ELR (cell line): ENCODE data around the gene FXYD3.
"Not testable (repeated sequence)": the region's sequence is repeated elsewhere in the genome, so short reads cannot be mapped to it uniquely, and the experiment has no call there.

Experiments used
- DNase-seq: peaks from one replicate; pipeline ENCODE4 v3.0.0-alpha.2; 2015; ENCODE audit warnings: low read depth

The FXYD3 gene

DNA sequence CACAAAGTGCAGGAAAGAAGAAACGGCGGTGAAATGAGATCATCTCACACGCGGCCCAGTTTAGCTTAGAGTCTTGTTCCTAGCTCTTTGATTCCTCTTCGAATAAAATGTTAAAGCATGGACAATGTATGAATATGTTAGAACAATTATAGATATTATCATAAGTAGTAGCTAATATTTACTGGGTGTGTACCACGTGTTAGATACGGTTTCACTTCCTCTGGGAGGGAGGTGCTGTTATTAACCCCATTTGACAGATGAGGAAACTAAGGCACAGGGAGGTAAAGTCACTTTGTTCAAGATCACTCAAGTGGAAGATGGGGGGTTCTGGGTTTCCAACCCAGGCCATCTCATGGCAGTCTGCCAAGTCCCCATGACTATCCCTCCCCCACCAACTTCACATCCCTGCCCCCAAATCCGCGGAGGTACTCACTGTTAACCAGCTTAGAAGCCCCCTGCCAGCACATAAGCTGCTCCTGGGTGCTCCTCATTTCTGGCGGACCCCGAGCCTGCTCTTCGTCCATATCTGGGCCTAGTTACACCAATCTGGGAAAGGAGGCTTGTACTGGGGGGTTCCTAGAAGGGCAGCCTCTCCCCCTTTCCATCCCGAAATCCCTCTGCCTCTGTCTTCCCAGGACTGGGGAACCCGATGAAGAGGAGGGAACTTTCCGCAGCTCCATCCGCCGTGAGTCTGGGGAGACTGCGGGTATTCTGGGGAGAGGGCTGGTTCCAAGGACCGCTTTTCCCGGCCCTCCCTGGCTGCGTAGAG, 26.4 kb downstream of the FXYD3 start:
- no peak for DNase-seq

DNA sequence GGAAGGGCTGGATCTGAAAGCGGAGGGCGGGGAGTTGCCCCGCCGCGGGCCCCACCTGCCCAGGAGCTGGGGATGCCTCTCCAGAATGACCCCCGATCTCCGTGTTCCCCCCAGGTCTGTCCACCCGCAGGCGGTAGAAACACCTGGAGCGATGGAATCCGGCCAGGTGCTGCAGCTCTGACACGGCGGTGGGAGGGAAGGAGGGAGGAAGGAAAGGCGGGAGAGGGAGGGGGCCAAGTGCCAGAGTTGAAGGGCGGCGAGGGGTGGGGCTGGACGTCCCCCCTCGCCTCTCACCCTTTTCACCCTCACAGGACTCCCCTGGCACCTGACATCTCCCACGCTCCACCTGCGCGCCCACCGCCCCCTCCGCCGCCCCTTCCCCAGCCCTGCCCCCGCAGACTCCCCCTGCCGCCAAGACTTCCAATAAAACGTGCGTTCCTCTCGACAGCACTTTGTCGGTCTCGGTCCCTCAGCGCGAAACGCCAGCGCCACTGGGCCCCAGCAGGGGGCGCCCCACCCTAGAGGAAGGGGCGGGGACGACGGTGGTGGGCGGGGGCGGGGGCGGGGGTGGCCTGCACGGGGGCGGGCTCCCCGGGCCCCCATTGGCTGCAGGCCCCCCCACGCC, 27.1 kb downstream of the FXYD3 start:
- peak; percentile 63 for DNase-seq

DNA sequence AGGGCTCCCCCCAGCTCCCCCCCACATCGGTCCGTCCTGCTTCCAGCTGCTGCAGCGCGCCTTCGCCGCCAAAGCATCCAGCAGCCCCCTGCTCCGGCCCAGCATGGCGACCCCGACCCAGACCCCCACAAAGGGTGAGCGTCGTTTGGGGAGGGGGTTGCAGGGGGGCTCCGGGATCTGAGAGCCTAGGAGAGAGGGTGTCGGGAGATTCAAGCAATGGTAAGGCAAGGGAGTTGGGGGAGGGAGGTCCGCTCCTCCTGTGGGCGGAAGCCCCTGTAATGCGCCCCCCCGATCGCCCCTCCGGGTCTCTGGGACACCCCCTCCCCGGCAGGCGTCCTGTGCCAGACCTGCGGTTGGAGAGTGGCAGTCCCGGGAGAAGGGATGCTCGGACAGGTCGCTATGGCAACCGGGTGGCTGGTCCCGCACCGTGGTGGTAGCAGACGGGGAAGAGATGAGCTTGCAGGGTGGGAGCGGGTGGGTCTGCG, 27.6 kb downstream of the FXYD3 start, which contains the start of gene FXYD7:
TSS of gene FXYD7 (plus strand) at position 25 of the 485 bp plus-strand sequence. CDS start at position 104, 79 bp downstream.
- no peak for DNase-seq

DNA sequence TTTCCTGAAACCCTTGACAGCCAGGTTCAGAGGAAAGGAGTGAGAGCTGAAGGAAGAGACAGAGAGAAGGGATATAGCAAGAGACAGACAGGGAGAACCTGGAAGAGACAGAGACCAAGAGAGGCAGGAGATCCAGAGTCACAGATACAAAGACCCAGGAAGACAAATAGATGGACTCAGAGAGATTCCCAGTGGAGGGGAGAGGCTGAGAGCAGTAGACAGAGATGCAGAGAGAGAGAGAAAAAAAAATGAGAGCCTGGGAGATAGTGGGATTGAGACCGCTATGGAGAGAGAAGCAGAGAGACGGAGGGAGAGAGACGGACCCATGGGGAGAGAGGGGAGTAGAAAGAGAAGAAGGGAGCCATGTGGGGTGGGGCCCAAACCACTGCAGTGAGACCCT, 28.2 kb downstream of the FXYD3 start:
- DNase-seq, result no peak

DNA sequence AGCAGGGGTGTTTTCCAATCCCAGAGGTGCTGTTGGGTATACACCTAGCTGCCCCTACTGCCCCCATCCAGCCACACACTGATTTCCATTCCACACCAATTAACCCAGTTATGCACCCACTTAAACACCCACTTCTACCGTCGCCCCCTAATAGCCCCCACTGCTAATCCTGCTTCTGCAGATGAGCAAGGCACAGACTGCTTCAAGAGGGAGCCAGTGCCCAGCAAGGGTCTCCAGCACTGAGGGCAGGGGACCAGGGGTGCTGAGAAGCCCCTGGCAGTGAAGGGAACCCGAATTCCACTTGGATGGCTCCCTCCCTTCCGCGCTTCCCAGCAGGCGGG, 28.6 kb downstream of the FXYD3 start:
- DNase-seq, result no peak

DNA sequence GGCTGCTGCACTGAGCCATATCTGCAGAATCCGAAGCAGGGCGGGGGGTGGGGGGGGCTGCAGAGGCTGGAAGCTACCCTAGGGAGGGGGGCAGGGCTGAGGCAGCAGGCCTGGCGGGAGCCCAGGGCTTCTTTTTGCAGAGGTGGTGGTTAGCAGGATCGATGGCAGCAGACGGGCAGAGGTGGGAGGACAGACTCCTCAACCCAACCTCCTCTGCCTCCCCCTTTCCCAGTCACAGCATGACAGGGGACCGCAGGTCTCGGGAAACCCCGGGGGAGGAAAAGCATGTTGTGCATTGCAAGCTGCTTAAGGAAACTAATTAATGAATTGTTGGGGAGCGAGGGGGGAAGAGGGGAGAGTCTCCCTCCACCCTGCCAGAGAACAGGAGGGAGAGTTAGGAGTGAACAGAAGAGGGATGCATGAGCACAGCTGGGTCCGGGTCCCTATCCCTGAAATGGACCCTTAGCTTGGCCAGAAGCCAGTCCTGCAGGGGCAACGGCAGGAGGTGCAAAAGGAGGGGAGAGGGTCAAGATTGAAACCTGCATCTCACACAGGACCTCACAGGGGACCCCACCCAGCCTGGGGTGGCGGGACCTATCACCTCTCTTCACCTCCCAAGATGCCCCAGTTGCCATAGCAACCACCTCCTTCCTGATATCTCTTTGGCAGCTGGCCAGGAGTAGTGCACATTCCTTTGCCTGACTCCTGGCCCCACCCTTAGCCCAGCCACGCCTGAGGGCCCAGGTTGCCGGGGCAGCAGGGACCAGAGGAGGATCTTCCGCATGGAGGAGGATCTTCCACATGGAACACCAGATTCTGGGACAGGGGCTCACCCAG, 29.2 kb downstream of the FXYD3 start:
- peak; percentile 59 for DNase-seq

DNA sequence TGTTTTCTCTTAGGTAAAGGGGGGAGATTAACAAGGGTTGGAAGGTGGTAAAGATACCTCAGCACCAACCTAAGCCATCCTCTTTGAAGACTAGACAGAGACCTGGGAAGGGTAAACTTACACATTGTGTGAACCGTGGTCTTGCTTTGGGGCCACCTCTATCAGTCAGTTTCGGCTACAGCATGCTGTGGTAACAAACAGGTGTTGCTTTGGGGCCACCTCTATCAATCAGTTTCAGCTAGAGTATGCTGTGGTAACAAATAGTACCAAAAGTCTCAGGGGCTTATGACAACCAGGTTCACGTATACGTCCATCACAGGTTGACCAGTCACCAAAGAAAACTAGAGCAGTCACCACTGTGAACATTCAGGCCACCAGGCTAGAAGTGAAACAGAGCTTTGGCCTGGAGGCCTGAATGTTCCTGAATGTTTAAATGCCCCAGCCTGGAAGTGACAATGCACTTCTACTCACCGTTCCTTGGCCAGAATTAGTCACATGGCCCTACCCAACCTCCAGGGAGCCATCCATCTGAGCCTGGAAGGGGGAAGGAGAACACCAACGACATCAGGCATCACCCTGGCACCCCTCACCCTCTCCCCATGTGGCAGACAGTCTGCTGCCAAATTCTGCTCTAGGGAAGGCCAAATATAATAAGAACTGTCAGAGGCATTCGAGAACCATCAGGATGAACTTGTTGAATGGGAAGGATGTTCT, 31.3 kb downstream of the FXYD3 start:
- DNase-seq, result no peak

DNA sequence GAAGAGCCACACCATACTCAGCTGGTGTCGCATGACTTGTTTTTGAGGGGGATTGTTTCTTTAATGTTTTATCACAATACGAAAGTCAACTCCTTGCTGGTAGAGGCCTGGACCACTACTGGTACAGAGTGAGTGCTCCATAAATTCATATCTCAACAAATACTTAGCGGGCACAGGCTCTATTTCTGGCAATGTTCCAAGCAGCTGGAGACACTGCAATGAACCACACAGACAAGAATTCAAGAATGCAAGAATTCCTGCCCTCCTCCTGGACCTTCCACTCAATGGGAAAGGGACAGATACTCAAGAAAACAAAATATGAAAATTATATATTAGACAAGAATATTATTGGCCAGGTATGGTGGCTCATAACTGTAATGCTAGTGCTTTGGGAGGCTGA, 33.8 kb downstream of the FXYD3 start:
- no peak for DNase-seq

DNA sequence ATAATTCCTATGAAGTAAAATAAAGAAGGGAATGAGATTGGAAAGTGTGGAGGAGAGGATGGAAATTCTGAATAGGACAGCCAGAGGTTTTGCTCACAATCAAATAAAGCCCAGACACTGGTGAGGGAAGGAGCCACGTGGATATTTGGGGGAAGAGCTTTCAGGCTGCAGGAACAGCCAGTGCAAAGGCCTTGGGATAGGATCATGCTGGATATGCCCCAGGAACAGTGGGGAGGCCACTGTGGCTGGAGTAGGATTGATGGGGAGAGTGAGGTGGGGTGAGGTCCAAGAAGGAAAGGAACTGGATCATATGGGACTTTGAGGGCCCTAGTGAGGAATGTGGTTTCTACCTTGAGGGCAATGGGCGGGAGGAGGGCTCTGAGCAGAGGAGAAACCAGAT, 34.8 kb downstream of the FXYD3 start:
- DNase-seq, result no peak

DNA sequence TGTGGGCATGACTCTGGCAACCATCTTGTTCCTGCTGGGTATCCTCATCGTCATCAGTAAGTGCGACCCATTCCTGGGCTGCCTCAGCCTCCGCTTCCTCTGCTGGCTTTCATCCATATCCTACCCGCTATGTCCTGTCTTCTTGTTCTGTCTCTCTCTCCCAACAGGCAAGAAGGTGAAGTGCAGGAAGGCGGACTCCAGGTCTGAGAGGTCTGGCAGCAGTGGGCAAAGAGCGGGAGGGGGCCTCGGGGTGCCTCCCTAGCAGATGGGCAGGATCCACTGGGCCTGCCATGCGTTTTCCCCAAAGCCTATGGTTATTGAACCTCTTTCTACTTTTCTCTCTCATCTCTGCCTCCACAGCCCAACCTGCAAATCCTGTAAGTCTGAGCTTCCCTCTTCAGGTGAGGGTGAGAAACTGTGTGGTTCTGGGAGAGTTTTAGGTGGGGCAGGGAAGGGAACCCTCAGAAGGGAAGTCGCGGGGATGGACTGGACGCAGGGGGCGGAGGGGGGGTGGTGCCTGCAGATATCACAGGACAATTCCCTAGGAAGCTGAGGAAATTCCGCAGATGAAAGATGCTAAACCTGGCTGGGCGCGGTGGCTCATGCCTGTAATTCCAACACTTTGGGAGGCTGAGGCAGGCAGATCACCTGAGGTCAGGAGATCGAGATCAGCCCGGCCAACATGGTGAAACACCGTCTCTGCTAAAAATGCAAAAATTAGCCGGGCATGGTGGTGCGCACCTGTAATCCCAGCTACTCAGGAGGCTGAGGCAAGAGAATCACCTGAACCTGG, 35.8 kb downstream of the FXYD3 start:
- no peak for DNase-seq

DNA sequence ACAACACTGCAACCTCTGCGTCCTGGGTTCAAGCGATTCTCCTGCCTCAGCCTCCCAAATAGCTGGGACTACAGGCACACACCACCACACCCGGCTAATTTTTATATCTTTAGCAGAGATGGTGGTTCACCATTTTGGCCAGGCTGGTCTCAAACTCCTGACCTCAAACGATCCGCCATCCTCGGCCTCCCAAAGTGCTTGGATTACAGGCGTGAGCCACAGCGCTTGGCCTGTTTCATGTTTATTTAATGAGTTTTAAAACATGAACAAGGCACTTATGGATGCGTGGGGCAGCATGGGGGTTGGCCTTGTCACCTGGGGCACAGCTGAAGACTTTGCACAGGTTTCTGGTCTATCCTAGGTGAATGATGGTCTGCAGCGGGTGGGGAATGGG, 37.5 kb downstream of the FXYD3 start:
- DNase-seq, result not testable (repeated sequence)

DNA sequence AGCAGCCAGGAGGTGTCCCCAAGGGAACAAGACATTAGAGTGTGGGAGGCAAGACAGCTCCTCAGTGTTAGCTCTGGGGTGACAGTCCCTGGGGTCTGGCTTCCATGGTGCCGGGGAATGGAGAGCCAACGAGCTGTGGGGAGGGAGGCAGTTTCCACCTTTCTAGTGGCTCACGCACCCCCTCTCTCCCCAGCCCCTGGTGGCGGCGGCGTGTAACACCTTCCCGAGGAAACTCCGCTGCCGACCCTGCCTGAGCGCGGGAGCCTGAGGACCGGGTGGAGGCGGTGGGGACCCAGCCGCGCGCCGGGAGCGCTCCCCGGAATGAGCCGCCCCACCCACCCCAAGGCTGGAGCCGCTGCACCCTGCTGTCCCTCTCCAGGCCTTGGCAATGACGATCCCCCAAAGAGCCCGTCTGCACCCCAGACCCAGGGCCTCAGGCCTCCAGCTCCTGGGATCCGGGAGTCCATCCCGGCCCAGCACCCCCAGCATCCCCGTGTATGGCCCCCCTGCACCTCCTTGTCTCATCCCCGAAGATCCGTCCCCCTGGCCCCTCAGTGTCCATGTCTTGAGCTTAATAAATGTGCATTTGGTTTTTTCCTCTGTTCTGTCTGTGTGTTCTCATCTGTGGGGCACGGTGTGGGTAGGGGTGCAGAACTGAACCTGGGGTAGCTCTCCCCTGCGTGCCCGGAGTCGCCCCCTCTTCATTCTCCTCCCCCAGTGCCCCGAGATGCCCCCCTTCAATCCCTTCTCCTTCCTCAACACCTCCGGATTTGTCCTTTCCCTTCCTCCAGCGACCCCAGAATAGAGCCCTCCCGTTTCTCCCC, 38.3 kb downstream of the FXYD3 start:
- DNase-seq, result peak; percentile 76

DNA sequence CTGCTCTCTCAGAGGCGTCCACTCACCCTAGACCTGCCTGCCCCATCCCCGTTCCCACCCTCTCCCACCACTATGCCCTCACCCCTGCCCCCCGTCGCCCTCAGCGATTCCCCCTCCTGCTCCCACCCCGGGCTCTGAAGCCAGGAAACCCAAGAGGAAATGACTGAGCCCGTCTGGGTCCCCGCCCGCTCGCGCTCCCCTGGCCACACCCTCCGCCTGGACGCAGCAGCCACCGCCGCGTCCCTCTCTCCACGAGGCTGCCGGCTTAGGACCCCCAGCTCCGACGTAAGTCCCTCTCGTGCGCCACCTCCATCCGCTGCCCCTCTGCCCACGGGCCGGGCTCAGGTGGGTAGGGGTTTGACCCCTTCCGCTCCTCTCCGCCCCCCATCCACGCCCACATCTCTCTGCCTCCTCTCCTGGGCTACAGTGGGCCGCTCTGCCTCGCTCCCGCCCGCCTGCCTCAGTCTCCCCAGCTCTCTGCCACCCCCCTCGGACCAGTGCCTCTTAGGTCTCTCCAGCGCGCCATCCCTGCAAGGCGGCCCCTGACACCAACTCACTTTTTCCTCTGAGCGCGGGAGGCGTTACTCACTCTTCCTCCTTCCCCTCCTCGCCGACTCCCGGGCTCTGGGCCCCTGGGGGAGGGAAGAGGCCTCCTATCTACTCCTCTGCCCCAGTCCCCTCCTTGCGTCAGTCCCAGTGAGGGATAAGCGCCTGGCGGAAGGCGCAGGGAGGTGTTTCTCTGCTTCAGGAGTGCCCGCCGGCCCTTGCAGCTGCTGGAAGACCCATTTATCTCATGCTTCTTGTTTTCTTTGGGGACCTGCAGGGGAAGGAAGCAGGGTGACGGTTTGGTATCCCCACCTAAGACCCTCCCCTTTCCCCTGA, 39.1 kb downstream of the FXYD3 start, which contains the start of gene FXYD5:
TSS of gene FXYD5 (plus strand) at position 211 of the 882 bp plus-strand sequence. CDS start 816 bp downstream, outside the sequence.
- peak; percentile 85 for DNase-seq

DNA sequence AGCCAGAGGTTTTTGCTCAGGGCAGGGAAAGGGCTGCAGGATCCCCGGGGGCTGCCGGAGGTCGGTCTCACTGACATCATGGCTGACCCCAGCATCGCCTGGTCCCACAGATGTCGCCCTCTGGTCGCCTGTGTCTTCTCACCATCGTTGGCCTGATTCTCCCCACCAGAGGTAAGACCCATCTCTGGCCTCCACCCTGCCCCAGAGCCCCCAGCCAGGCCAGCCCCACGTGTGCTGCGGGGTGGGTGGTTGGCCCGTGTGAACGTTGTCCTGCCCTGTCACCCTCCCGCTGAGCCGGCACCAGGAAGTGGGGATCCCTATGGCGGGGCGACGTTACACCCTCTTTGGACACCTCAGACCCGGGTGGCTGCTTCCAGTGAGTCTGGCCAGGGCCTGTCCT, 39.8 kb downstream of the FXYD3 start:
- peak; percentile 32 for DNase-seq

DNA sequence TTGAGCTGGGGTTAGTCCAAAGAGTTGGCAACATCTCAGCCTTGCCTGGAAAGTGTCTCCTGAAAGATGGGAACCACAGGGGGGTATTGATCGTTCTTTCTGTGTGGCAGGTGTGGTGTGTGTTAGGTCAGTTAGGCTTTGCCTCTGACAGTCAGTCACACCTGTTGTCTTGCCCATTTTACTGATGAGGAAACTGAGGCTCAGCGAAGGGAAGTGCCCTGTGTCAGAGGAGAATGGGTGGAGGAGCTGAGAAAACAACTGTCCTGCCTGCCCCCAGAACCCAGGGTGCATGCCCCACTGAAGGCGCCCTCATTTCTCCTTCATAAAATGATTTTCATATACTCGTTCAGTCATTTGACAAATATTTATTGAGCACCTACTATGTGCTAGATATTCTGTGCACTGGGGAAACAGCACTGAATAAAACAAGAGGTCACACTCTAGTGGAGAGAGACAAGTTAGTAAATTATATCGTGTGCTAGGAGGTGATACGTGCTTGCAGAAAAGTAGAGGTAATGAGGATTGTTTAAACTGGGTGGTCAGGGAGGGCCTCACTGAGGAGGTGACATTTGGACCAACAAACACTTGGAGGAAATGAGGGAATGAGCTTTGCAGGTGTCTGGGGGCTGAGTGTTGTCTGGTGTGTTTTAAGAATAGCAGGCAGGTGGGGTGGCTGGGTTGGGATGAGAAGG, 40.5 kb downstream of the FXYD3 start:
- no peak for DNase-seq

DNA sequence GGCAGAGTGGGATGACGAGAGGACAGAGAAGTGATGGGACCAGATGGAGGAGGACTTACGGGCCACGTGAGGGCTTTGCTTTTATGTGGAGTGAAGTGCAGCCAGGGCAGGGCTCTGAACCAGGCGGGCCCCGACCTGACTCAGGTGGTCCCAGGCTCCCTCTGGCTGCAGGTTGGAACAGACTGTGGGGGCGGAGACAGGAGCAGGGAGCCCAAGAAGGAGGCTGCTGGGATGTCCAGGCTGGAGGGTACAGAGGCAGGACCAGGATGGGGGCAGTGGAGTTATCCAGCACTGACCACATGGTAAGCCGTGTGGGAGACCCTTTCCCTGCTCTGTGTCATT, 41.0 kb downstream of the FXYD3 start:
- DNase-seq, result no peak

DNA sequence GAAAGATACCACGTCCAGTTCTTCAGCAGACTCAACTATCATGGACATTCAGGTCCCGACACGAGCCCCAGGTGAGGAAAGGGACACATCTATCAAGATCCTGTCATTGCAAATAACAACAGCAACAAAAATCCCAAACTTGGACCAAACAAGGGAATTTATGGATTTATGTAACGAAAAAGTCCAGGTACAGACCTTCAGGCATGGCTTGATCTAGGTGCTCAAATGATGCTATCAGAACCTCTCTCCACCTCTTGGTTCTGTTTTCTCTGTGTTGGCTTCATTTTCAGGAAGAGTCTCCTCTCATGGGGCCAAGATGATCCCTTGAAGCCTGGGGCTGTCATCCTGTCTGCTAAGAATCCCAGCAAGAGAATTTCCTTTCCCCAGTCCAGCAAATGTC, 41.8 kb downstream of the FXYD3 start:
- no peak for DNase-seq

DNA sequence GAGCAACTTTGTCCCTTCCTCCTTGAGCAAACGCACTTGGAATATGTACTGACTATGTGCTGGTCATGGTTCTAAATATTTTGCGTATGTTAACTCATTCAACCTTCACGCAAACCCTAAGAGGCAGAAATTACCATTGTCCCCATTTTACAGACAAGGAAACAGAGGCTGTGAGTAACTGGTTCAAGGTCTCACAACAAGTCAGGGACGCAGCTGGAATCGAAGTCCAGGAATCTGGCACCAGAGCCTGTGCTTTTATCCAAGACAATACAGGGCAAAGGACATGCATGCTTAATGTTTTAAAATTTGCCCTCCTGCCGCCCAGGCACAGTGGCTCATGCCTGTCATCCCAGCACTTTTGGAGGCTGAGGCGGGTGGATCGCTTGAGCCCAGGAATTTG, 44.0 kb downstream of the FXYD3 start:
- no peak for DNase-seq
